GM23338 (cell line): ENCODE data around the gene GRAMD1B. TPM values are rescaled to one million over a fixed set of nuclear protein-coding genes. Genes with fewer than 3 reads are reported as not detected.

Experiments used
- ATAC-seq: fragments of 200-7000 bp; cut with Tn5 transposase; 3 replicates; pipeline ENCODE4 v1.9.1; 2020
- DNase-seq: peaks from one replicate; pipeline ENCODE4 v3.0.0-alpha.2; 2015; ENCODE audit warnings: low spot score
- H2AFZ ChIP-seq: fragments of 200-600 bp; sonication (generic); 2 replicates; pipeline ENCODE4 v1.8.0; 2016; ENCODE audit warnings: antibody characterized with exemption, mild to moderate bottlenecking, moderate library complexity
- H3F3A ChIP-seq: fragments of 200-600 bp; sonication (generic); replicated peaks from 2 replicates; pipeline ENCODE4 v1.8.0; 2017; ENCODE audit warnings: antibody characterized with exemption, mixed run types, low read depth
- H3K27ac ChIP-seq: fragments of 200-600 bp; sonication (generic); 2 replicates; pipeline ENCODE4 v1.6.1; 2016; ENCODE audit warnings: low read depth
- H3K27me3 ChIP-seq: fragments of 200-600 bp; sonication (generic); 2 replicates; pipeline ENCODE4 v1.8.0; 2016; ENCODE audit warnings: mild to moderate bottlenecking, mixed run types, moderate library complexity; ENCODE audit not compliant: insufficient read depth
- H3K36me3 ChIP-seq: fragments of 200-600 bp; sonication (generic); 2 replicates; pipeline ENCODE4 v1.8.0; 2016; ENCODE audit warnings: mild to moderate bottlenecking; ENCODE audit not compliant: insufficient read depth
- H3K4me1 ChIP-seq: fragments of 200-600 bp; sonication (generic); 2 replicates; pipeline ENCODE4 v1.8.0; 2016; ENCODE audit warnings: mild to moderate bottlenecking, moderate library complexity; ENCODE audit not compliant: insufficient read depth
- H3K4me2 ChIP-seq: fragments of 200-600 bp; sonication (generic); 2 replicates; pipeline ENCODE4 v1.7.1; 2017; ENCODE audit warnings: mixed run types
- H3K4me3 ChIP-seq: fragments of 200-600 bp; sonication (generic); 2 replicates; pipeline ENCODE4 v1.6.1; 2016; ENCODE audit warnings: mixed run types
- H3K79me2 ChIP-seq: fragments of 200-600 bp; sonication (generic); replicated peaks from 2 replicates; pipeline ENCODE4 v1.8.0; 2017; ENCODE audit warnings: mild to moderate bottlenecking; ENCODE audit not compliant: insufficient read depth
- H3K9me2 ChIP-seq: fragments of 200-600 bp; sonication (generic); 2 replicates; pipeline ENCODE4 v1.8.0; 2017; ENCODE audit not compliant: insufficient read depth
- H4K20me1 ChIP-seq: fragments of 200-600 bp; sonication (generic); replicated peaks from 2 replicates; pipeline ENCODE4 v1.8.0; 2017; ENCODE audit warnings: mild to moderate bottlenecking; ENCODE audit not compliant: insufficient read depth
- H3K27ac Mint-ChIP-seq: 2 replicates; pipeline ENCODE4 v1.8.0; 2020; ENCODE audit warnings: inconsistent platforms, mild to moderate bottlenecking, moderate library complexity, mixed read lengths
- H3K27me3 Mint-ChIP-seq: 3 replicates; pipeline ENCODE4 v1.8.0; 2022; ENCODE audit warnings: low read depth, mild to moderate bottlenecking, moderate library complexity, mixed read lengths, inconsistent platforms; ENCODE audit not compliant: insufficient read depth, poor library complexity
- H3K36me3 Mint-ChIP-seq: 3 replicates; pipeline ENCODE4 v1.8.0; 2021; ENCODE audit warnings: low read depth, mild to moderate bottlenecking, inconsistent platforms, moderate library complexity, mixed read lengths
- H3K4me1 Mint-ChIP-seq: 3 replicates; pipeline ENCODE4 v1.8.0; 2020; ENCODE audit warnings: mild to moderate bottlenecking, inconsistent platforms, mixed read lengths
- H3K4me3 Mint-ChIP-seq: 3 replicates; pipeline ENCODE4 v1.8.0; 2021; ENCODE audit warnings: moderate library complexity, mild to moderate bottlenecking, inconsistent platforms, mixed read lengths
- H3K9me3 Mint-ChIP-seq: 3 replicates; pipeline ENCODE4 v1.8.0; 2020; ENCODE audit warnings: moderate library complexity, mild to moderate bottlenecking, inconsistent platforms, mixed read lengths
- CREB1 ChIP-seq: fragments of 250-450 bp; sonication (Bioruptor Pico); IDR thresholded peaks from 2 replicates; pipeline ENCODE4 v1.5.0; 2020; ENCODE audit warnings: low read depth, mild to moderate bottlenecking, moderate library complexity
- CTCF ChIP-seq, 2 experiments: fragments of 200-600 bp in 1 of 2; sonication (generic) in 1 of 2; conservative IDR thresholded peaks; 2 replicates each; pipeline versions ENCODE4 v1.5.1 to v1.6.1; 2016 to 2017; ENCODE audit warnings: antibody characterized with exemption in 2 of 2, low read depth in 2 of 2, mild to moderate bottlenecking in 2 of 2, moderate library complexity in 1 of 2
- ETS1 ChIP-seq: IDR thresholded peaks from 2 replicates; pipeline ENCODE4 v1.6.1; 2016; ENCODE audit warnings: antibody characterized with exemption
- EZH2 ChIP-seq: fragments of 200-600 bp; sonication (generic); IDR thresholded peaks from one replicate; pipeline ENCODE4 v1.8.0; 2017; ENCODE audit warnings: antibody characterized with exemption, mild to moderate bottlenecking, low read depth; ENCODE audit not compliant: unreplicated experiment
- EZH2phosphoT487 ChIP-seq: fragments of 200-600 bp; sonication (generic); IDR thresholded peaks from one replicate; pipeline ENCODE4 v1.8.1; 2018; ENCODE audit warnings: antibody characterized with exemption; ENCODE audit not compliant: unreplicated experiment
- JUNB ChIP-seq: IDR thresholded peaks from one replicate; pipeline ENCODE4 v1.6.1; 2016; ENCODE audit warnings: antibody characterized with exemption; ENCODE audit not compliant: unreplicated experiment
- NANOG ChIP-seq: IDR thresholded peaks from 2 replicates; pipeline ENCODE4 v1.6.1; 2016; ENCODE audit warnings: antibody characterized with exemption, borderline replicate concordance
- POLR2AphosphoS5 ChIP-seq: IDR thresholded peaks from 2 replicates; pipeline ENCODE4 v1.6.1; 2016; ENCODE audit warnings: antibody characterized with exemption, low read depth
- REST ChIP-seq: IDR thresholded peaks from one replicate; pipeline ENCODE4 v1.6.1; 2018; ENCODE audit warnings: antibody characterized with exemption; ENCODE audit not compliant: unreplicated experiment
- STAT1 ChIP-seq: IDR thresholded peaks from one replicate; pipeline ENCODE4 v1.6.1; 2016; ENCODE audit warnings: antibody characterized with exemption; ENCODE audit not compliant: unreplicated experiment
- ZNF114 ChIP-seq: fragments of 250-450 bp; sonication (Bioruptor Pico); IDR thresholded peaks from 2 replicates; pipeline ENCODE4 v1.5.0; 2020; ENCODE audit warnings: mild to moderate bottlenecking, moderate library complexity
- ZNF331 ChIP-seq: fragments of 250-450 bp; sonication (Bioruptor Pico); IDR thresholded peaks from 2 replicates; pipeline ENCODE4 v1.5.0; 2020; ENCODE audit warnings: low read depth, mild to moderate bottlenecking, moderate library complexity
- ZNF462 ChIP-seq: fragments of 250-450 bp; sonication (Bioruptor Pico); IDR thresholded peaks from 2 replicates; pipeline ENCODE4 v1.5.0; 2020; ENCODE audit warnings: mild to moderate bottlenecking, moderate library complexity
- polyA plus RNA-seq: library from polyadenylated mRNA; unstranded; fragments of >200 nt; fragmentation: Nextera tagmentation; extraction: Ambion mirVana; gene quantifications from 2 replicates; pipeline ENCODE4 v1.2.1, GENCODE V29; 2016
- total RNA-seq: library from RNA; depleted of rRNA; stranded (reverse); fragments of >200 nt; shearing (Covaris generic); gene quantifications from 2 replicates; pipeline ENCODE4 v1.2.3, GENCODE V29; 2014

Gene GRAMD1B
- total and polyA plus RNA-seq, 2 experiments from 2014 or later, result 3.7 to 24.3 TPM

- Mint-ChIP-seq H3K9me3 (no peaks in the 10 kb centered on the region; the same call in 2 of the 3 replicates), H3K4me3 (no peak overlapping the region), H3K27me3 (peaks cover 12% of the 10 kb centered on the region), H3K4me1 (peaks cover 8% of the 10 kb centered on the region), H3K36me3 (no peaks in the 10 kb centered on the region), H3K27ac (no peak overlapping the region; the same call in 1 of the 2 replicates)
- Histone ChIP-seq H3F3A (no peaks in the 10 kb centered on the region), H4K20me1 (no peaks in the 10 kb centered on the region), H3K79me2 (no peaks in the 10 kb centered on the region), H3K9me2 (no peaks in the 10 kb centered on the region), H3K27ac (no peak overlapping the region), H3K36me3 (no peaks in the 10 kb centered on the region), H2AFZ (no peak overlapping the region), H3K27me3 (no peaks in the 10 kb centered on the region), H3K4me3 (no peak overlapping the region), H3K4me1 (peaks cover 3% of the 10 kb centered on the region), H3K4me2 (no peak overlapping the region)
- DNase-seq (no peak), ATAC-seq (peak; percentile 18; the same call in 1 of the 3 replicates)
- TF ChIP-seq CTCF (conservative IDR thresholded peaks at IDR 0.05; ENCODE audit: low read depth in 2 of 2) (no peak), ZNF114 (no peak), NANOG (no peak), ETS1 (no peak), CREB1 (CRISPR knock-in tag) (no peak), POLR2AphosphoS5 (no peak), ZNF462 (no peak), EZH2 (no peak), REST (no peak), EZH2phosphoT487 (no peak), STAT1 (no peak), ZNF331 (CRISPR knock-in tag) (no peak), JUNB (no peak)
Measured at GRCh38 chr11:123549926-123550917, 120.2 kb downstream of the GRAMD1B start.
